SK-N-SH (cell line): Measurements from ENCODE around the gene MLLT10. TPM values are rescaled to one million over a fixed set of nuclear protein-coding genes. Genes with fewer than 3 reads are reported as not detected.

Source experiments
- CTCF ChIA-PET: fragments of 300-600, 350-600 bp; formaldehyde crosslinking; extraction: SDS; loops from one replicate; lab custom pipeline; 2021; lab: Yijun Ruan, JAX
- POLR2A ChIA-PET: fragments of 350-600 bp; sonication (Branson Sonifier 250); formaldehyde crosslinking; extraction: SDS; loops from one replicate; lab custom pipeline; 2020; ENCODE audit warnings: antibody characterized with exemption, inconsistent platforms; lab: Yijun Ruan, JAX
- DNase-seq: peaks from one replicate; pipeline ENCODE4 v3.0.0; 2012
- H2AFZ ChIP-seq: fragments of 200-600 bp; sonication (generic); 2 replicates; pipeline ENCODE4 v1.8.1; 2016; ENCODE audit warnings: antibody characterized with exemption, mild to moderate bottlenecking, low read depth
- H3F3A ChIP-seq: fragments of 200-600 bp; sonication (generic); replicated peaks from 2 replicates; pipeline ENCODE3; 2016; ENCODE audit warnings: antibody characterized with exemption, mild to moderate bottlenecking; ENCODE audit not compliant: insufficient read depth
- H3K27ac ChIP-seq, 2 experiments: fragments of 200-500 bp in 1 of 2; fragments of 200-600 bp in 1 of 2; sonication (Bioruptor generic) in 1 of 2; sonication (generic), shearing (Covaris generic) in 1 of 2; 2 replicates each; pipeline versions ENCODE4 v1.5.1 to v1.6.1; 2014 to 2016; ENCODE audit warnings: low read depth in 2 of 2, inconsistent platforms in 1 of 2, low read length in 1 of 2, mild to moderate bottlenecking in 1 of 2, mixed read lengths in 1 of 2
- H3K27me3 ChIP-seq: fragments of 200-600 bp; sonication (generic), shearing (Covaris generic); 2 replicates; pipeline ENCODE4 v1.6.1; 2016; ENCODE audit warnings: mixed run types; ENCODE audit not compliant: insufficient read depth
- H3K36me3 ChIP-seq, 2 experiments: fragments of 200-500 bp in 1 of 2; fragments of 200-600 bp in 1 of 2; sonication (Bioruptor generic) in 1 of 2; sonication (generic) in 1 of 2; replicated peaks in 1 of 2; 2 replicates each; pipeline versions ENCODE3 to v1.5.1; 2014 to 2016; ENCODE audit warnings: low read length in 1 of 2, mild to moderate bottlenecking in 1 of 2; ENCODE audit not compliant: insufficient read depth in 2 of 2, control insufficient read depth in 1 of 2
- H3K4me1 ChIP-seq, 2 experiments: fragments of 200-500 bp in 1 of 2; fragments of 200-600 bp in 1 of 2; sonication (Bioruptor generic) in 1 of 2; sonication (generic), shearing (Covaris generic) in 1 of 2; 2 replicates each; pipeline versions ENCODE4 v1.5.1 to v1.6.1; 2014 to 2016; ENCODE audit warnings: low read depth in 1 of 2, low read length in 1 of 2, mixed run types in 1 of 2; ENCODE audit not compliant: insufficient read depth in 2 of 2, control insufficient read depth in 1 of 2
- H3K4me2 ChIP-seq: fragments of 200-600 bp; sonication (generic), shearing (Covaris generic); 2 replicates; pipeline ENCODE4 v1.6.1; 2017; ENCODE audit warnings: mixed run types
- H3K4me3 ChIP-seq, 2 experiments: fragments of 200-500 bp in 1 of 2; fragments of 200-600 bp in 1 of 2; sonication (Bioruptor generic) in 1 of 2; sonication (generic), shearing (Covaris generic) in 1 of 2; 2 replicates each; pipeline versions ENCODE4 v1.5.1 to v1.8.1; 2014 to 2016; ENCODE audit warnings: low read depth in 2 of 2, inconsistent platforms in 1 of 2, low read length in 1 of 2, mild to moderate bottlenecking in 1 of 2, mixed read lengths in 1 of 2, moderate library complexity in 1 of 2
- H3K79me2 ChIP-seq: fragments of 200-600 bp; sonication (generic); 2 replicates; pipeline ENCODE4 v1.8.1; 2017; ENCODE audit warnings: mild to moderate bottlenecking; ENCODE audit not compliant: insufficient read depth
- H3K9ac ChIP-seq: fragments of 200-600 bp; sonication (generic); 2 replicates; pipeline ENCODE4 v1.6.1; 2017; ENCODE audit warnings: mixed run types
- H3K9me2 ChIP-seq: fragments of 200-600 bp; sonication (generic); 2 replicates; pipeline ENCODE4 v1.6.1; 2017; ENCODE audit warnings: mixed run types
- H3K9me3 ChIP-seq: fragments of 200-600 bp; sonication (generic); 2 replicates; pipeline ENCODE4 v1.6.1; 2017; ENCODE audit warnings: mixed run types, mild to moderate bottlenecking, moderate library complexity
- H4K20me1 ChIP-seq: fragments of 200-600 bp; sonication (generic); 2 replicates; pipeline ENCODE4 v1.6.1; 2017; ENCODE audit warnings: mild to moderate bottlenecking, mixed run types; ENCODE audit not compliant: insufficient read depth
- EP300 ChIP-seq, 2 experiments: IDR thresholded peaks; 2 replicates each; pipeline versions ENCODE4 v1.4.0 to v1.6.1; 2012; ENCODE audit warnings: borderline replicate concordance in 1 of 2, low read depth in 1 of 2, low read length in 1 of 2
- GABPA ChIP-seq: IDR thresholded peaks from 2 replicates; pipeline ENCODE4 v1.4.0; 2012; ENCODE audit warnings: low read depth, mild to moderate bottlenecking
- GATA2 ChIP-seq: sonication (generic); formaldehyde crosslinking; IDR thresholded peaks from 2 replicates; pipeline ENCODE4 v1.5.0; 2020; ENCODE audit warnings: mild to moderate bottlenecking, missing genetic modification reagents
- JUND ChIP-seq: IDR thresholded peaks from 2 replicates; pipeline ENCODE4 v1.4.0; 2012
- MEF2A ChIP-seq: IDR thresholded peaks from 2 replicates; pipeline ENCODE4 v1.4.0; 2012; ENCODE audit warnings: low read depth, borderline replicate concordance
- RCOR1 ChIP-seq: fragments of 150-350 bp; IDR thresholded peaks from 2 replicates; pipeline ENCODE4 v1.6.1; 2017; ENCODE audit warnings: antibody characterized with exemption, low read length
- RFX5 ChIP-seq: IDR thresholded peaks from 2 replicates; pipeline ENCODE4 v1.6.1; 2012; ENCODE audit warnings: mild to moderate bottlenecking, improper control_type of control experiment, low read length
- RXRA ChIP-seq: IDR thresholded peaks from 2 replicates; pipeline ENCODE4 v1.4.0; 2012; ENCODE audit warnings: low read depth, mild to moderate bottlenecking, borderline replicate concordance
- SIN3A ChIP-seq: IDR thresholded peaks from 2 replicates; pipeline ENCODE4 v1.6.1; 2012; ENCODE audit warnings: low read depth, mild to moderate bottlenecking, low read length, moderate library complexity, borderline replicate concordance
- SMC3 ChIP-seq: IDR thresholded peaks from 2 replicates; pipeline ENCODE4 v1.6.1; 2012; ENCODE audit warnings: low read depth, low read length, improper control_type of control experiment
- TAF1 ChIP-seq: IDR thresholded peaks from 2 replicates; pipeline ENCODE4 v1.6.1; 2012; ENCODE audit warnings: low read depth, mild to moderate bottlenecking, low read length, moderate library complexity, borderline replicate concordance
- WGBS: methylation state at CpG from one replicate; pipeline ENCODE4 v1.1.6; 2017; ENCODE audit warnings: low lambda C conversion rate; 5-methylcytosine and 5-hydroxymethylcytosine counted together
- polyA plus RNA-seq, 3 experiments: library from polyadenylated mRNA; depleted of rRNA; stranded (reverse); fragments of >200 nt; gene quantifications; 2 replicates each; pipeline ENCODE4 v1.2.3, GENCODE V29; 2012

Gene MLLT10
- polyA plus RNA-seq, 1 of the 3 experiments (the other 2 are of a cell fraction) = 26.0 TPM

DNA sequence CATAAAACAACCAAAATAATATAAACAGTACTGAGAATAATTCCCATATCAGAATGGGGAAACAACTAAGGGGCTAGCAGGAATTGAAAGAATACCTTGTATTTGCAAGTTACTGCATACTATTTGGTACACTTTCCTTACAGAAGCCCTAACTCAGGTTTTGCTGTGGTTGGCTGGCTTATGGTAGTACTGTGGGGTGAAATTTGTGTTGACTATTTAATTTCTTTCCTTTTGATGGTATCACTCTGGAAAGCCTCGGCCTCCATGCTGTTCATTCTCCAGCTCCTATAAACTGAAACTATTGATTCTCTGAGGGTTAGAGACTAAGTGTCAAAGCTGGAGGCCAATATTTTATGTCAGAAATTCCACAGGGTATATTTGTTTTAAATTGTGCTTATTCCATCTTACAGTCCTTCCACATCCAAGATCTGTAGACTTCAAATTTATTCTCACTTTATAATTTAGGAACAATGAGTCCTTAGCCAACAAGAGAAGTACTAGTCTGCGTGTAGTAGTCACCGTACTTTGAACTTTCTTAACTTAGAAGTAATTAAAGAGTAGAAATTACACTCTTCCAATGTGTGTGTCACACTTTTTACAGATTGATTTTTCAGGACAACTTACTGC lies 22.0 kb upstream of the MLLT10 start:
- H3K9me3 ChIP-seq = no peaks in the 10 kb centered on the region
- no peak for DNase-seq
- no peak overlapping the region for H3K4me3 ChIP-seq
- peaks cover 3% of the 10 kb centered on the region for H3F3A ChIP-seq
- no peaks in the 10 kb centered on the region for H3K9me2 ChIP-seq
- H3K27ac ChIP-seq = no peak overlapping the region
- 95% methylated on average over 3 of the region's 3 CpGs for WGBS
- TF ChIP-seq RCOR1 (no peak), TAF1 (no peak), RXRA (no peak), SIN3A (no peak), SMC3 (no peak), GATA2 (CRISPR knock-in tag) (0 out of 2 replicates have a peak, but pooled peaks have one; percentile 18)
- H3K27me3 ChIP-seq = no peaks in the 10 kb centered on the region
- no peak overlapping the region for H3K9ac ChIP-seq
- POLR2A ChIA-PET = no interaction called here
- no peak overlapping the region for H3K4me2 ChIP-seq
- CTCF ChIA-PET = interaction anchor here (0.7 to 1.9 kb wide), 4 partner anchors 14 to 16 kb away, joined by 3 to 7 read pairs (median 4); no protein-coding TSS in a partner anchor
- no peaks in the 10 kb centered on the region for H4K20me1 ChIP-seq
- peaks cover 9 to 12% of the 10 kb centered on the region in 2 experiments; a peak in 3 of 4 replicates for H3K4me1 ChIP-seq
- no peaks in the 10 kb centered on the region for H3K36me3 ChIP-seq
- H3K79me2 ChIP-seq = peaks cover 13% of the 10 kb centered on the region
- no peak overlapping the region for H2AFZ ChIP-seq

- H3K36me3 ChIP-seq = no peaks in the 10 kb centered on the region
- peaks cover 7% of the 10 kb centered on the region for H3F3A ChIP-seq
- H3K9ac ChIP-seq = no peak overlapping the region
- no peaks in the 10 kb centered on the region for H4K20me1 ChIP-seq
- no peak overlapping the region for H2AFZ ChIP-seq
- DNase-seq = no peak
- POLR2A ChIA-PET = no interaction called here
- TF ChIP-seq GATA2 (CRISPR knock-in tag) (no peak), MEF2A (no peak), RFX5 (no peak), GABPA (no peak), EP300 (IDR thresholded peaks at IDR 0.05; ENCODE audit: borderline replicate concordance in 1 of 2, low read depth in 1 of 2, low read length in 1 of 2) (no peak), JUND (no peak)
- CTCF ChIA-PET = interaction anchor here (1.9 kb wide), 2 partner anchors 16 to 17 kb away, joined by 5 to 7 read pairs; no protein-coding TSS in a partner anchor
- H3K27me3 ChIP-seq = no peaks in the 10 kb centered on the region
- no peaks in the 10 kb centered on the region for H3K9me2 ChIP-seq
- 89% methylated on average over 2 of the region's 2 CpGs for WGBS
- H3K79me2 ChIP-seq = peaks cover 16% of the 10 kb centered on the region
- H3K4me1 ChIP-seq = peaks cover 9 to 12% of the 10 kb centered on the region in 2 experiments; a peak in 3 of 4 replicates
- H3K4me3 ChIP-seq = no peak overlapping the region
- H3K27ac ChIP-seq = no peak overlapping the region
- no peaks in the 10 kb centered on the region for H3K9me3 ChIP-seq
- no peak overlapping the region for H3K4me2 ChIP-seq
Observed at GRCh38 chr10:21512573-21513404, 21.2 kb upstream of the MLLT10 start.
